ENCODE measurements around the gene TLCD2. TPM values are rescaled to one million over a fixed set of nuclear protein-coding genes. Genes with fewer than 3 reads are reported as not detected.
"Not testable (repeated sequence)": the region's sequence is repeated elsewhere in the genome, so short reads cannot be mapped to it uniquely, and the experiment has no call there.

Gene TLCD2
- total and polyA plus RNA-seq, 9 donors: 1.5 to 9.1 (median 5.6) TPM

- no peak for DNase-seq
- peak overlapping the region in 1 of 2 donors; percentile 32 for H3K27ac ChIP-seq
Observed at GRCh38 chr17:1743088-1743439, 32.9 kb upstream of the TLCD2 start.

GRCh38 chr17:1742371-1743087, 32.4 kb upstream of the TLCD2 start, which contains the start of gene SERPINF2:
Gene SERPINF2, plus strand, starts transcription at chr17:1742871. Its CDS starts 2,125 bp downstream, at chr17:1744996.
- TF ChIP-seq EP300 (IDR thresholded peaks at IDR 0.05) (no peak), CTCF (IDR thresholded peaks at IDR 0.05) (no peak), POLR2A (IDR thresholded peaks at IDR 0.05) (no peak)
- intact Hi-C loops (cut with DNase I): loop anchor here in 1 of 4 donors (2.0 kb wide), 1 partner anchor 14 kb away; no protein-coding TSS in a partner anchor
- no peaks in the 10 kb centered on the region for H3K27me3 ChIP-seq
- H3K4me3 ChIP-seq: no peak within 1 kb of the TSS
- no peaks in the 10 kb centered on the region for H3K36me3 ChIP-seq
- H3K4me1 ChIP-seq (ENCODE audit: insufficient read depth): peaks cover 15% of the 10 kb centered on the region
- peak within 1 kb of the TSS in 1 of 2 donors; percentile 32 for H3K27ac ChIP-seq
- H3K9me3 ChIP-seq: no peaks in the 10 kb centered on the region
- 20 to 37% (median 36%) methylated on average over 10 of the region's 10 CpGs for WGBS, 3 donors
- DNase-seq: peak in 1 of 5 donors; percentile 39

More at GRCh38 chr17:1743088-1743439, 32.9 kb upstream of the TLCD2 start:
- Histone ChIP-seq H3K27me3 (no peaks in the 10 kb centered on the region), H3K4me1 (ENCODE audit: insufficient read depth) (peaks cover 11% of the 10 kb centered on the region), H3K4me3 (no peak overlapping the region), H3K9me3 (no peaks in the 10 kb centered on the region), H3K36me3 (no peaks in the 10 kb centered on the region)
- TF ChIP-seq CTCF (IDR thresholded peaks at IDR 0.05) (no peak), EP300 (IDR thresholded peaks at IDR 0.05) (no peak), POLR2A (IDR thresholded peaks at IDR 0.05) (no peak)
- intact Hi-C loops (cut with DNase I): loop anchor here in 1 of 4 donors (2.0 kb wide), 1 partner anchor 14 kb away; no protein-coding TSS in a partner anchor
- 66 to 78% (median 69%) methylated on average over 2 of the region's 2 CpGs for WGBS, 3 donors

GRCh38 chr17:1741899-1742298, 31.7 kb upstream of the TLCD2 start:
- not testable (repeated sequence) for H3K9me3 ChIP-seq, H3K27me3 ChIP-seq, DNase-seq, H3K4me3 ChIP-seq, H3K36me3 ChIP-seq
- Histone ChIP-seq H3K27ac (peak overlapping the region in 1 of 2 donors; percentile 32), H3K4me1 (ENCODE audit: insufficient read depth) (peaks cover 20% of the 10 kb centered on the region)
- WGBS, 3 donors: 83 to 97% (median 96%) methylated on average over 7 of the region's 7 CpGs
- intact Hi-C loops (cut with DNase I): loop anchor here in 1 of 4 donors (2.0 kb wide), 1 partner anchor 15 kb away; no protein-coding TSS in a partner anchor

- intact Hi-C loops (cut with DNase I): no loop called here
- no peaks in the 10 kb centered on the region for H3K27me3 ChIP-seq
- TF ChIP-seq POLR2A (IDR thresholded peaks at IDR 0.05) (no peak), EP300 (IDR thresholded peaks at IDR 0.05) (no peak), CTCF (IDR thresholded peaks at IDR 0.05) (no peak)
- peak overlapping the region; percentile 70 to 73 for H3K27ac ChIP-seq
- no peaks in the 10 kb centered on the region for H3K9me3 ChIP-seq
- no peaks in the 10 kb centered on the region for H3K36me3 ChIP-seq
- peaks cover 25% of the 10 kb centered on the region for H3K4me1 ChIP-seq (ENCODE audit: insufficient read depth)
- 82 to 88% (median 83%) methylated on average over 21 of the region's 21 CpGs for WGBS, 3 donors
- H3K4me3 ChIP-seq: no peak overlapping the region
- peak in 4 of 5 donors; percentile 30 to 65 (median 46) for DNase-seq
Observed at GRCh38 chr17:1737531-1738291, 27.5 kb upstream of the TLCD2 start.

All from ovary (tissue), 9 donors.